OCI-LY7 (cell line): ENCODE measurements around the gene ISLR2. TPM values are rescaled to one million over a fixed set of nuclear protein-coding genes. Genes with fewer than 3 reads are reported as not detected.

ENCODE experiments used
- BruUV-seq: library from RNA; stranded (reverse); fragments of 400-500 nt; replicated peaks from 2 replicates; lab custom pipeline; 2021; lab: Mats Ljungman, UMichigan
- CTCF ChIA-PET: fragments of 300-600 bp; sonication (Branson Sonifier 250); formaldehyde crosslinking; loops from one replicate; lab custom pipeline; 2022; ENCODE audit warnings: antibody characterized with exemption; ENCODE audit not compliant: unreplicated experiment; lab: Charles Lee
- POLR2A ChIA-PET: fragments of 300-600 bp; sonication (Branson Sonifier 250); formaldehyde crosslinking; loops from one replicate; lab custom pipeline; 2022; ENCODE audit warnings: antibody characterized with exemption; lab: Charles Lee
- DNase-seq: peaks from one replicate; pipeline ENCODE4 v3.0.0-alpha.2; 2015; ENCODE audit warnings: low spot score
- H2AFZ ChIP-seq: fragments of 200-600 bp; sonication (generic), shearing (Covaris generic); 2 replicates; pipeline ENCODE4 v1.6.1; 2014; ENCODE audit warnings: mild to moderate bottlenecking, antibody characterized with exemption, low read length, moderate library complexity
- H3K27ac ChIP-seq: fragments of 200-600 bp; sonication (generic); 2 replicates; pipeline ENCODE4 v1.5.1; 2014; ENCODE audit warnings: mixed run types, low read depth, mild to moderate bottlenecking, moderate library complexity, low read length, inconsistent platforms; ENCODE audit not compliant: poor library complexity, severe bottlenecking
- H3K36me3 ChIP-seq: fragments of 200-600 bp; sonication (generic); 2 replicates; pipeline ENCODE4 v1.6.1; 2014; ENCODE audit warnings: mild to moderate bottlenecking, antibody characterized with exemption, low read length, moderate library complexity, mixed read lengths; ENCODE audit not compliant: insufficient read depth
- H3K4me1 ChIP-seq: fragments of 200-600 bp; sonication (generic); 2 replicates; pipeline ENCODE4 v1.5.1; 2014; ENCODE audit warnings: mild to moderate bottlenecking, low read length; ENCODE audit not compliant: insufficient read depth, poor library complexity, severe bottlenecking
- H3K4me2 ChIP-seq: fragments of 200-600 bp; sonication (generic); 2 replicates; pipeline ENCODE4 v1.6.1; 2014; ENCODE audit warnings: mild to moderate bottlenecking, low read length
- H3K4me3 ChIP-seq: fragments of 200-600 bp; sonication (generic); 2 replicates; pipeline ENCODE4 v1.5.1; 2014; ENCODE audit warnings: mild to moderate bottlenecking, low read depth, low read length; ENCODE audit not compliant: poor library complexity, severe bottlenecking
- H3K79me2 ChIP-seq: fragments of 200-600 bp; sonication (generic); 2 replicates; pipeline ENCODE4 v1.6.1; 2016; ENCODE audit warnings: low read depth, mild to moderate bottlenecking, low read length, moderate library complexity, mixed read lengths; ENCODE audit not compliant: insufficient read depth
- H3K9me2 ChIP-seq: fragments of 200-600 bp; sonication (generic); 2 replicates; pipeline ENCODE4 v1.6.1; 2016; ENCODE audit warnings: mild to moderate bottlenecking, low read length, mixed read lengths; ENCODE audit not compliant: insufficient read depth
- H3K9me3 ChIP-seq: fragments of 200-600 bp; sonication (generic); 2 replicates; pipeline ENCODE4 v1.6.1; 2014; ENCODE audit warnings: mild to moderate bottlenecking, mixed run types, low read length, mixed read lengths
- H4K20me1 ChIP-seq: fragments of 200-600 bp; sonication (generic); 2 replicates; pipeline ENCODE4 v1.6.1; 2014; ENCODE audit warnings: mild to moderate bottlenecking, antibody characterized with exemption, low read length, moderate library complexity, mixed read lengths; ENCODE audit not compliant: insufficient read depth
- EZH2phosphoT487 ChIP-seq: fragments of 200-600 bp; sonication (generic); IDR thresholded peaks from 2 replicates; pipeline ENCODE4 v1.6.1; 2018; ENCODE audit warnings: low read depth, borderline replicate concordance, mild to moderate bottlenecking, mixed run types, antibody characterized with exemption, low read length, moderate library complexity, mixed read lengths
- intact Hi-C: fragments of 100-400 bp; cut with micrococcal nuclease; formaldehyde crosslinking; loops from one replicate; pipeline ENCODE4 v1.10.0; 2022; ENCODE audit not compliant: unreplicated experiment
- total RNA-seq, 2 experiments: library from RNA; depleted of rRNA in 1 of 2; stranded (reverse); fragments of >200 nt in 1 of 2; shearing (Covaris generic) in 1 of 2; gene quantifications; 2 replicates each; pipeline ENCODE4 v1.2.3, GENCODE V29; 2014 to 2022
- TF ChIP-seq, protein P1 (sequence below): fragments of 200-600 bp; sonication (generic); conservative IDR thresholded peaks from 2 replicates; pipeline ENCODE4 v1.5.1; 2014; ENCODE audit warnings: mild to moderate bottlenecking, antibody characterized with exemption, low read length, moderate library complexity, mixed read lengths

The ISLR2 gene
- total RNA-seq, 2 experiments from 2014 or later: not detected

- Histone ChIP-seq H4K20me1 (no peaks in the 10 kb centered on the region), H3K79me2 (no peaks in the 10 kb centered on the region), H3K27ac (no peak overlapping the region), H3K36me3 (no peaks in the 10 kb centered on the region), H3K9me2 (no peaks in the 10 kb centered on the region), H3K4me3 (no peak overlapping the region), H3K9me3 (no peaks in the 10 kb centered on the region), H2AFZ (no peak overlapping the region), H3K4me2 (no peak overlapping the region), H3K4me1 (no peaks in the 10 kb centered on the region)
- ChIA-PET CTCF (no interaction called here), POLR2A (no interaction called here)
- TF ChIP-seq, protein P1, sequence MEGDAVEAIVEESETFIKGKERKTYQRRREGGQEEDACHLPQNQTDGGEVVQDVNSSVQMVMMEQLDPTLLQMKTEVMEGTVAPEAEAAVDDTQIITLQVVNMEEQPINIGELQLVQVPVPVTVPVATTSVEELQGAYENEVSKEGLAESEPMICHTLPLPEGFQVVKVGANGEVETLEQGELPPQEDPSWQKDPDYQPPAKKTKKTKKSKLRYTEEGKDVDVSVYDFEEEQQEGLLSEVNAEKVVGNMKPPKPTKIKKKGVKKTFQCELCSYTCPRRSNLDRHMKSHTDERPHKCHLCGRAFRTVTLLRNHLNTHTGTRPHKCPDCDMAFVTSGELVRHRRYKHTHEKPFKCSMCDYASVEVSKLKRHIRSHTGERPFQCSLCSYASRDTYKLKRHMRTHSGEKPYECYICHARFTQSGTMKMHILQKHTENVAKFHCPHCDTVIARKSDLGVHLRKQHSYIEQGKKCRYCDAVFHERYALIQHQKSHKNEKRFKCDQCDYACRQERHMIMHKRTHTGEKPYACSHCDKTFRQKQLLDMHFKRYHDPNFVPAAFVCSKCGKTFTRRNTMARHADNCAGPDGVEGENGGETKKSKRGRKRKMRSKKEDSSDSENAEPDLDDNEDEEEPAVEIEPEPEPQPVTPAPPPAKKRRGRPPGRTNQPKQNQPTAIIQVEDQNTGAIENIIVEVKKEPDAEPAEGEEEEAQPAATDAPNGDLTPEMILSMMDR: no peak
- TF ChIP-seq EZH2phosphoT487: no peak
- DNase-seq: no peak
- BruUV-seq: no TSS peak
- intact Hi-C loops: no loop called here
Measured at GRCh38 chr15:74174219-74174957, 44.0 kb downstream of the ISLR2 start.

DNA sequence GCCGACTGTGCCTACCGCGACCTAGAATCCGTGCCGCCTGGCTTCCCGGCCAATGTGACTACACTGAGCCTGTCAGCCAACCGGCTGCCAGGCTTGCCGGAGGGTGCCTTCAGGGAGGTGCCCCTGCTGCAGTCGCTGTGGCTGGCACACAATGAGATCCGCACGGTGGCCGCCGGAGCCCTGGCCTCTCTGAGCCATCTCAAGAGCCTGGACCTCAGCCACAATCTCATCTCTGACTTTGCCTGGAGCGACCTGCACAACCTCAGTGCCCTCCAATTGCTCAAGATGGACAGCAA, 44.5 kb downstream of the ISLR2 start:
- intact Hi-C loops: no loop called here
- no peaks in the 10 kb centered on the region for H3K36me3 ChIP-seq
- H2AFZ ChIP-seq: no peak overlapping the region
- H3K4me1 ChIP-seq: no peaks in the 10 kb centered on the region
- no peaks in the 10 kb centered on the region for H3K9me3 ChIP-seq
- no peak for TF ChIP-seq EZH2phosphoT487
- TF ChIP-seq, protein P1: no peak
- BruUV-seq: no TSS peak
- no peaks in the 10 kb centered on the region for H3K9me2 ChIP-seq
- no peaks in the 10 kb centered on the region for H4K20me1 ChIP-seq
- no peak for DNase-seq
- no peak overlapping the region for H3K4me3 ChIP-seq
- no peak overlapping the region for H3K27ac ChIP-seq
- no peaks in the 10 kb centered on the region for H3K79me2 ChIP-seq
- CTCF ChIA-PET: no interaction called here
- no peak overlapping the region for H3K4me2 ChIP-seq
- POLR2A ChIA-PET: no interaction called here
